Caco-2 (cell line): ENCODE measurements around the gene NFKB2. TPM values are rescaled to one million over a fixed set of nuclear protein-coding genes. Genes with fewer than 3 reads are reported as not detected.

ENCODE experiments used
- BruUV-seq: library from RNA; stranded (reverse); fragments of 400-500 nt; replicated peaks from 2 replicates; lab custom pipeline; 2021; lab: Mats Ljungman, UMichigan
- CTCF ChIA-PET: fragments of 300-600 bp; sonication (Branson Sonifier 250); formaldehyde crosslinking; loops from one replicate; lab custom pipeline; 2022; ENCODE audit warnings: antibody characterized with exemption; lab: Charles Lee
- POLR2A ChIA-PET: fragments of 300-600 bp; sonication (Branson Sonifier 250); formaldehyde crosslinking; loops from one replicate; lab custom pipeline; 2022; ENCODE audit warnings: antibody characterized with exemption; lab: Charles Lee
- DNase-seq, 2 experiments: peaks; one replicate each; pipeline versions ENCODE4 v3.0.0 to v3.0.0-alpha.2; 2020 to 2022
- H3K27me3 ChIP-seq: replicated peaks from 2 replicates; pipeline ENCODE4 v1.6.0; 2011; ENCODE audit warnings: low read length; ENCODE audit not compliant: control insufficient read depth, insufficient read depth
- H3K36me3 ChIP-seq: 2 replicates; pipeline ENCODE4 v1.5.1; 2011; ENCODE audit warnings: low read length; ENCODE audit not compliant: control insufficient read depth, insufficient read depth
- H3K4me1 ChIP-seq: fragments of 250-450 bp; sonication (Bioruptor Pico); 2 replicates; pipeline ENCODE4 v1.5.1; 2020; ENCODE audit warnings: mild to moderate bottlenecking
- H3K4me3 ChIP-seq: 2 replicates; pipeline ENCODE4 v1.5.1; 2011; ENCODE audit warnings: low read depth, mild to moderate bottlenecking, control low read depth, low read length
- H3K9me3 ChIP-seq: fragments of 250-450 bp; sonication (Bioruptor Pico); 2 replicates; pipeline ENCODE4 v1.5.1; 2020; ENCODE audit warnings: mild to moderate bottlenecking, moderate library complexity
- H3K27ac Mint-ChIP-seq: one replicate; pipeline ENCODE4 v1.8.0; 2022; ENCODE audit warnings: mixed read lengths; ENCODE audit not compliant: unreplicated experiment
- H3K27me3 Mint-ChIP-seq: one replicate; pipeline ENCODE4 v1.8.0; 2022; ENCODE audit warnings: mixed read lengths; ENCODE audit not compliant: insufficient read depth, unreplicated experiment
- H3K36me3 Mint-ChIP-seq: one replicate; pipeline ENCODE4 v1.8.0; 2022; ENCODE audit warnings: mild to moderate bottlenecking, mixed read lengths; ENCODE audit not compliant: insufficient read depth, unreplicated experiment
- H3K4me1 Mint-ChIP-seq: one replicate; pipeline ENCODE4 v1.8.0; 2022; ENCODE audit warnings: low read depth, mixed read lengths; ENCODE audit not compliant: unreplicated experiment
- H3K4me3 Mint-ChIP-seq: one replicate; pipeline ENCODE4 v1.8.0; 2022; ENCODE audit warnings: mild to moderate bottlenecking, moderate library complexity, mixed read lengths; ENCODE audit not compliant: unreplicated experiment
- H3K9me3 Mint-ChIP-seq: one replicate; pipeline ENCODE4 v1.8.0; 2022; ENCODE audit warnings: mixed read lengths; ENCODE audit not compliant: unreplicated experiment
- CTCF ChIP-seq, 2 experiments: fragments of 200-600 bp in 1 of 2; IDR thresholded peaks; 1 replicate in 1 of 2; 2 replicates in 1 of 2; pipeline versions ENCODE4 v1.5.1 to v1.8.0; 2011 to 2022; ENCODE audit warnings: antibody characterized with exemption in 1 of 2, control low read depth in 1 of 2, inconsistent platforms in 1 of 2, low read depth in 1 of 2, low read length in 1 of 2, mild to moderate bottlenecking in 1 of 2, moderate library complexity in 1 of 2; ENCODE audit not compliant: insufficient read depth in 1 of 2, severe bottlenecking in 1 of 2, unreplicated experiment in 1 of 2
- intact Hi-C: fragments of 100-400 bp; cut with micrococcal nuclease; formaldehyde crosslinking; loops from one replicate; pipeline ENCODE4 v1.10.0; 2022; ENCODE audit not compliant: unreplicated experiment
- total RNA-seq: library from RNA; stranded (reverse); gene quantifications from 2 replicates; pipeline ENCODE4 v1.2.3, GENCODE V29; 2022

The NFKB2 gene
- total RNA-seq, 1 experiment from 2014 or later = 36.5 TPM

GRCh38 chr10:102435529-102436233, 40.2 kb downstream of the NFKB2 start:
- Mint-ChIP-seq H3K27ac (peak overlapping the region; percentile 61), H3K9me3 (no peaks in the 10 kb centered on the region), H3K4me1 (peaks cover 32% of the 10 kb centered on the region), H3K36me3 (no peaks in the 10 kb centered on the region), H3K4me3 (peak overlapping the region; percentile 30), H3K27me3 (no peaks in the 10 kb centered on the region)
- ChIA-PET CTCF (interaction anchor here (0.6 to 1.1 kb wide), 3 partner anchors 14 to 23 kb away, joined by 3 to 6 read pairs (median 4); no protein-coding TSS in a partner anchor), POLR2A (interaction anchor here (0.9 kb wide), 1 partner anchor 15 kb away, joined by 5 read pairs; the partner anchor contains the start of gene C10orf95)
- H3K4me3 ChIP-seq = peak overlapping the region; percentile 9
- TSS peak; percentile 40 for BruUV-seq
- no peak for DNase-seq
- no peak for TF ChIP-seq CTCF (IDR thresholded peaks at IDR 0.05; ENCODE audit: insufficient read depth in 1 of 2, low read depth in 1 of 2, low read length in 1 of 2, severe bottlenecking in 1 of 2, unreplicated experiment in 1 of 2)
- no peaks in the 10 kb centered on the region for H3K9me3 ChIP-seq
- intact Hi-C loops = no loop called here
- H3K27me3 ChIP-seq = no peaks in the 10 kb centered on the region
- H3K4me1 ChIP-seq = peaks cover 11% of the 10 kb centered on the region
- H3K36me3 ChIP-seq = no peaks in the 10 kb centered on the region

GRCh38 chr10:102436312-102436711, 40.8 kb downstream of the NFKB2 start:
- POLR2A ChIA-PET = no interaction called here
- Mint-ChIP-seq H3K36me3 (no peaks in the 10 kb centered on the region), H3K27me3 (no peaks in the 10 kb centered on the region), H3K9me3 (no peaks in the 10 kb centered on the region), H3K4me1 (peaks cover 32% of the 10 kb centered on the region), H3K4me3 (peak overlapping the region; percentile 4), H3K27ac (no peak overlapping the region)
- no peaks in the 10 kb centered on the region for H3K27me3 ChIP-seq
- TF ChIP-seq CTCF (IDR thresholded peaks at IDR 0.05; ENCODE audit: insufficient read depth in 1 of 2, low read depth in 1 of 2, low read length in 1 of 2, severe bottlenecking in 1 of 2, unreplicated experiment in 1 of 2) = no peak
- H3K36me3 ChIP-seq = no peaks in the 10 kb centered on the region
- H3K9me3 ChIP-seq = no peaks in the 10 kb centered on the region
- DNase-seq = no peak
- no TSS peak for BruUV-seq
- CTCF ChIA-PET = interaction anchor here (0.6 kb wide), 1 partner anchor 14 kb away, joined by 6 read pairs; no protein-coding TSS in a partner anchor
- peaks cover 11% of the 10 kb centered on the region for H3K4me1 ChIP-seq
- intact Hi-C loops = no loop called here
- H3K4me3 ChIP-seq = no peak overlapping the region; the same call in 1 of the 2 replicates

- no TSS peak for BruUV-seq
- Histone ChIP-seq H3K36me3 (no peaks in the 10 kb centered on the region), H3K4me3 (no peak overlapping the region), H3K4me1 (peaks cover 11% of the 10 kb centered on the region), H3K9me3 (no peaks in the 10 kb centered on the region), H3K27me3 (no peaks in the 10 kb centered on the region)
- ChIA-PET POLR2A (no interaction called here), CTCF (no interaction called here)
- Mint-ChIP-seq H3K4me3 (no peak overlapping the region), H3K9me3 (no peaks in the 10 kb centered on the region), H3K27me3 (no peaks in the 10 kb centered on the region), H3K36me3 (no peaks in the 10 kb centered on the region), H3K4me1 (peaks cover 25% of the 10 kb centered on the region), H3K27ac (no peak overlapping the region)
- no peak for TF ChIP-seq CTCF (IDR thresholded peaks at IDR 0.05; ENCODE audit: insufficient read depth in 1 of 2, low read depth in 1 of 2, low read length in 1 of 2, severe bottlenecking in 1 of 2, unreplicated experiment in 1 of 2)
- intact Hi-C loops = no loop called here
- no peak for DNase-seq
Observed at GRCh38 chr10:102437515-102437914, 42.0 kb downstream of the NFKB2 start.
